Muscle of back (tissue), 11 donors: ENCODE measurements around the gene LIF. TPM values are rescaled to one million over a fixed set of nuclear protein-coding genes. Genes with fewer than 3 reads are reported as not detected.
A peak's percentile ranks its signal among the peaks of the same experiment; 100 is the strongest.

Experiments used
- DNase-seq, 3 donors: peaks; one replicate each; pipeline versions ENCODE4 v3.0.0 to v3.0.0-alpha.2; 2013
- polyA plus RNA-seq, 10 donors: library from polyadenylated mRNA; unstranded; fragments of 120-200 nt; gene quantifications; one replicate each; pipeline ENCODE4 v1.2.1, GENCODE V29; 2013; ENCODE audit not compliant: insufficient read length in 10 of 10

Gene LIF
- polyA plus RNA-seq, 10 donors, result 0.62 to 1.5 (median 0.80) TPM

GRCh38 chr22:30284666-30285065 is 38.1 kb upstream of the LIF start:
- DNase-seq, result no peak

- DNase-seq, result no peak
Observed at GRCh38 chr22:30284172-30284571, 37.6 kb upstream of the LIF start.

- DNase-seq, result no peak
Observed at GRCh38 chr22:30283342-30283741, 36.8 kb upstream of the LIF start.

- no peak for DNase-seq
Observed at GRCh38 chr22:30282616-30283046, 36.1 kb upstream of the LIF start.

GRCh38 chr22:30280505-30280904 is 33.9 kb upstream of the LIF start:
- DNase-seq, result no peak

GRCh38 chr22:30279932-30280331 is 33.4 kb upstream of the LIF start:
- no peak for DNase-seq

- no peak for DNase-seq
Observed at GRCh38 chr22:30279046-30279788, 32.7 kb upstream of the LIF start.

- DNase-seq, result peak in 1 of 3 donors; percentile 55
Observed at GRCh38 chr22:30277547-30278344, 31.2 kb upstream of the LIF start.

GRCh38 chr22:30276039-30276438 is 29.5 kb upstream of the LIF start:
- no peak for DNase-seq

GRCh38 chr22:30275625-30276024 is 29.1 kb upstream of the LIF start:
- DNase-seq, result no peak

GRCh38 chr22:30274437-30274812 is 27.9 kb upstream of the LIF start:
- no peak for DNase-seq

GRCh38 chr22:30273711-30274436 is 27.3 kb upstream of the LIF start:
- DNase-seq, result no peak

GRCh38 chr22:30272781-30273601 is 26.4 kb upstream of the LIF start:
- DNase-seq, result no peak

- DNase-seq, result peak in 1 of 3 donors; percentile 64
Observed at GRCh38 chr22:30270832-30271231, 24.3 kb upstream of the LIF start.

GRCh38 chr22:30268331-30268730 is 21.8 kb upstream of the LIF start:
- DNase-seq, result no peak

- no peak for DNase-seq
Observed at GRCh38 chr22:30267382-30268302, 21.1 kb upstream of the LIF start.

- peak in 1 of 3 donors; percentile 60 for DNase-seq
Observed at GRCh38 chr22:30266445-30267381, 20.2 kb upstream of the LIF start, which contains the start of gene OSM. Gene OSM (minus strand): TSS chr22:30266851. CDS start chr22:30266799, 52 bp downstream.

- no peak for DNase-seq
Observed at GRCh38 chr22:30265823-30266444, 19.4 kb upstream of the LIF start.
